Erythroblast (primary cell): ENCODE results near the gene CFAP46.

Source experiments
- GATA1 ChIP-seq: IDR thresholded peaks from 2 replicates; pipeline ENCODE4 v1.6.1; 2011; ENCODE audit warnings: low read depth, mild to moderate bottlenecking, control low read depth, low read length, moderate library complexity
- POLR2A ChIP-seq: IDR thresholded peaks from 2 replicates; pipeline ENCODE4 v1.6.1; 2011; ENCODE audit warnings: mild to moderate bottlenecking, low read length

DNA sequence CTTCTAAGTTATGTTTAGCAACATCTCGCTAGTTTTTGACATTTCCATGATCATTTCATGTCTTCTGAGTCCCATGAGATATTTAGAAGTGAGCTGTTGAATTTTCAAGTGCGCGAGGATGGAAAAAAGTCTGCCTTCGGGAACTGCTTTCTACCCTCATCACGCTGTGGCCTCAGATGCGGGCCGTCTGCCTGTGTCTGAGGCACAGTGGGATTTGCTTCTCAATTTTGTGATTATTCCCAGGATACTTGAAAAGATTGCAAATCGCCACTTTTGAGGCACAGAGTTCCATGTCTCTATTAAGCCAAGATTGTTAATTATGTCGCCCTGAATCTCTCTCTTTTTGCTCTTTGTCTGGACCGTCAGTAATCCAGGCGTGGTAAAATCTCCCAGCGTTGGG is 125.7 kb downstream of the CFAP46 start:
- no peak for TF ChIP-seq POLR2A
- TF ChIP-seq GATA1, result no peak
